Erythroblast (primary cell): ENCODE data around the gene ARHGEF3.

Experiments used
- GATA1 ChIP-seq: IDR thresholded peaks from 2 replicates; pipeline ENCODE4 v1.6.1; 2011; ENCODE audit warnings: low read depth, mild to moderate bottlenecking, control low read depth, low read length, moderate library complexity
- POLR2A ChIP-seq: IDR thresholded peaks from 2 replicates; pipeline ENCODE4 v1.6.1; 2011; ENCODE audit warnings: mild to moderate bottlenecking, low read length

DNA sequence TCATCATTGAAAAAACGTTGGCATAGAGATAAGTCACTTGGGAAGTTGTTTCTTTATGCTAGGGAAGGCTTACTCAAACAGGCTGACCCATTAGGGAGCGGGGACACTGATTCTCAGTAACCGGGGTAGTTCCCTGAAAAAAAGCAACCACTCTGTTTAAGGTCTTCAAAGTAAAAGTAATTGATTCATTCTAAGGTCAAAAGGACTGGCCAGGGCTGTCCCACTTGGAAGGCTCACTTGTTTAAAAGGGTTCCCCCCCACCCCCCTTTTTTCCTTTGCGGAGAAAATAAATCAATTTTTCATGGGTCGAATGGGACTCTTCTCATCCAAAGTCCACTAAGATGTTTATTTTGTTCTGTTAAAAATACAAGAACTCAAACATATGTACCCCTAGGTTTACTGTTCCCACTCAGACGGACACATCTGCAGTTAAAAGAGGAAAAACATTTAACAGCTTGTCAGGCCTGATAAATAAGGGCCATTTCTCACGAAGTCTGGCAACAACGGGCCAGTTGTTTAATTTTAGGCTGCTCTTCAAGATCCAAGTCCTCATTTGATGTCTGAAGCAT is 53.0 kb downstream of the ARHGEF3 start:
- TF ChIP-seq POLR2A = no peak
- TF ChIP-seq GATA1 = no peak
